Trophoblast cell (in vitro differentiated cells and primary cell): ENCODE measurements around the gene KIF17.
"Not testable (repeated sequence)": the region's sequence is repeated elsewhere in the genome, so short reads cannot be mapped to it uniquely, and the experiment has no call there.

Experiments used
- DNase-seq, 2 donors: peaks; one replicate each; pipeline ENCODE4 v3.0.0-alpha.2; 2016
- H2AFZ ChIP-seq: 2 replicates; pipeline ENCODE4 v1.6.1; 2013; ENCODE audit warnings: low read length, moderate library complexity, mild to moderate bottlenecking; ENCODE audit not compliant: insufficient read depth, poor library complexity
- H2AK5ac ChIP-seq: 2 replicates; pipeline ENCODE4 v1.6.1; 2013; ENCODE audit warnings: mild to moderate bottlenecking, low read length
- H2BK120ac ChIP-seq: 2 replicates; pipeline ENCODE4 v1.6.1; 2013; ENCODE audit warnings: low read length, mild to moderate bottlenecking, moderate library complexity; ENCODE audit not compliant: insufficient read depth, poor library complexity
- H2BK12ac ChIP-seq: 2 replicates; pipeline ENCODE4 v1.6.1; 2013; ENCODE audit warnings: mild to moderate bottlenecking, low read length, moderate library complexity
- H2BK5ac ChIP-seq: 2 replicates; pipeline ENCODE4 v1.6.1; 2013; ENCODE audit warnings: low read length, low read depth, moderate library complexity, mild to moderate bottlenecking; ENCODE audit not compliant: poor library complexity
- H3K14ac ChIP-seq: 2 replicates; pipeline ENCODE4 v1.6.1; 2013; ENCODE audit warnings: mild to moderate bottlenecking, low read length
- H3K18ac ChIP-seq: 2 replicates; pipeline ENCODE4 v1.6.1; 2013; ENCODE audit warnings: mild to moderate bottlenecking, low read length
- H3K23ac ChIP-seq: 2 replicates; pipeline ENCODE4 v1.6.1; 2013; ENCODE audit warnings: low read length
- H3K27ac ChIP-seq: 2 replicates; pipeline ENCODE4 v1.5.1; 2013; ENCODE audit warnings: low read depth, mild to moderate bottlenecking, inconsistent platforms, low read length, moderate library complexity
- H3K27me3 ChIP-seq: 2 replicates; pipeline ENCODE4 v1.6.1; 2013; ENCODE audit warnings: inconsistent platforms, mild to moderate bottlenecking, low read length, moderate library complexity; ENCODE audit not compliant: insufficient read depth
- H3K36me3 ChIP-seq, 2 experiments: 1 replicate in 1 of 2; 2 replicates in 1 of 2; pipeline ENCODE4 v1.6.1; 2013; ENCODE audit warnings: low read length in 2 of 2, mild to moderate bottlenecking in 2 of 2, moderate library complexity in 1 of 2; ENCODE audit not compliant: insufficient read depth in 2 of 2, control insufficient read depth in 1 of 2
- H3K4ac ChIP-seq: 2 replicates; pipeline ENCODE4 v1.6.1; 2013; ENCODE audit warnings: low read depth, mild to moderate bottlenecking, low read length, moderate library complexity
- H3K4me1 ChIP-seq, 2 experiments: 1 replicate in 1 of 2; 2 replicates in 1 of 2; pipeline ENCODE4 v1.6.1; 2013; ENCODE audit warnings: low read length in 2 of 2, mild to moderate bottlenecking in 2 of 2, moderate library complexity in 1 of 2; ENCODE audit not compliant: insufficient read depth in 2 of 2, control insufficient read depth in 1 of 2
- H3K4me2 ChIP-seq: 2 replicates; pipeline ENCODE4 v1.6.1; 2013; ENCODE audit warnings: inconsistent platforms, mild to moderate bottlenecking, low read length, moderate library complexity
- H3K4me3 ChIP-seq: 2 replicates; pipeline ENCODE4 v1.5.1; 2013; ENCODE audit warnings: mild to moderate bottlenecking, low read depth, low read length, inconsistent platforms
- H3K79me1 ChIP-seq: one replicate; pipeline ENCODE4 v1.6.1; 2013; ENCODE audit warnings: low read length
- H3K79me2 ChIP-seq: 2 replicates; pipeline ENCODE4 v1.6.1; 2013; ENCODE audit warnings: low read length, mild to moderate bottlenecking; ENCODE audit not compliant: control insufficient read depth, insufficient read depth, poor library complexity
- H3K9ac ChIP-seq: 2 replicates; pipeline ENCODE4 v1.6.1; 2013; ENCODE audit warnings: mild to moderate bottlenecking, low read length
- H3K9me3 ChIP-seq: 2 replicates; pipeline ENCODE4 v1.6.1; 2013; ENCODE audit warnings: low read depth, mild to moderate bottlenecking, control low read depth, inconsistent platforms, low read length; ENCODE audit not compliant: insufficient read depth
- H4K12ac ChIP-seq: 2 replicates; pipeline ENCODE4 v1.6.1; 2013; ENCODE audit warnings: low read depth, mild to moderate bottlenecking, low read length, moderate library complexity
- H4K8ac ChIP-seq: 2 replicates; pipeline ENCODE4 v1.6.1; 2013; ENCODE audit warnings: low read depth, mild to moderate bottlenecking, low read length, moderate library complexity
- H4K91ac ChIP-seq: one replicate; pipeline ENCODE4 v1.6.1; 2013; ENCODE audit warnings: low read depth, mild to moderate bottlenecking, low read length, moderate library complexity
- WGBS: extraction: QIAGEN DNeasy Blood & Tissue Kit; methylation state at CpG from one replicate; pipeline ENCODE4 v1.1.7; 2013; ENCODE audit warnings: missing lambda C conversion rate; ENCODE audit not compliant: insufficient read length, insufficient coverage; ENCODE audit errors: extremely low coverage; 5-methylcytosine and 5-hydroxymethylcytosine counted together

KIF17 gene

GRCh38 chr1:20680269-20680668 is 37.5 kb downstream of the KIF17 start:
- H3K14ac ChIP-seq = no peak overlapping the region
- H3K23ac ChIP-seq = no peak overlapping the region
- no peak overlapping the region for H3K4ac ChIP-seq
- no peak overlapping the region for H2BK5ac ChIP-seq
- H3K4me2 ChIP-seq = no peak overlapping the region
- no peaks in the 10 kb centered on the region for H3K27me3 ChIP-seq
- no peaks in the 10 kb centered on the region for H3K4me1 ChIP-seq
- H3K18ac ChIP-seq = no peak overlapping the region
- H2AK5ac ChIP-seq = no peak overlapping the region
- no peaks in the 10 kb centered on the region for H3K79me2 ChIP-seq
- no peaks in the 10 kb centered on the region for H3K9me3 ChIP-seq
- H4K8ac ChIP-seq = no peak overlapping the region
- no peak overlapping the region for H2AFZ ChIP-seq
- no peak overlapping the region for H4K12ac ChIP-seq
- no peaks in the 10 kb centered on the region for H3K36me3 ChIP-seq
- no CpG with 5 or more reads among the region's 5 CpGs for WGBS
- no peak overlapping the region for H3K27ac ChIP-seq
- no peaks in the 10 kb centered on the region for H3K79me1 ChIP-seq
- H2BK12ac ChIP-seq = no peak overlapping the region
- no peak for DNase-seq
- no peak overlapping the region for H3K4me3 ChIP-seq
- no peak overlapping the region for H3K9ac ChIP-seq
- H2BK120ac ChIP-seq = no peak overlapping the region
- H4K91ac ChIP-seq = no peak overlapping the region

- Histone ChIP-seq H3K36me3 (no peaks in the 10 kb centered on the region), H3K4me2 (no peak overlapping the region), H2AFZ (no peak overlapping the region), H3K23ac (no peak overlapping the region), H3K14ac (no peak overlapping the region), H2AK5ac (no peak overlapping the region), H3K79me2 (no peaks in the 10 kb centered on the region), H3K27ac (no peak overlapping the region), H3K27me3 (no peaks in the 10 kb centered on the region), H3K18ac (no peak overlapping the region), H4K12ac (no peak overlapping the region), H2BK120ac (no peak overlapping the region), H3K4me1 (no peaks in the 10 kb centered on the region), H3K9ac (peak overlapping the region; percentile 28), H2BK5ac (no peak overlapping the region), H3K4me3 (no peak overlapping the region), H4K91ac (no peak overlapping the region), H4K8ac (no peak overlapping the region), H3K4ac (no peak overlapping the region), H2BK12ac (no peak overlapping the region), H3K9me3 (no peaks in the 10 kb centered on the region), H3K79me1 (no peaks in the 10 kb centered on the region)
- WGBS = no CpG with 5 or more reads among the region's 6 CpGs
- no peak for DNase-seq
These were observed 39.2 kb downstream of the KIF17 start for GRCh38 chr1:20678599-20678998.

- not testable (repeated sequence) for H3K18ac ChIP-seq, H2BK12ac ChIP-seq, DNase-seq, H4K8ac ChIP-seq, H3K79me1 ChIP-seq, H3K4me2 ChIP-seq, H3K9ac ChIP-seq, H4K91ac ChIP-seq, H3K4ac ChIP-seq, H4K12ac ChIP-seq, H3K4me1 ChIP-seq, H2BK120ac ChIP-seq, H3K27ac ChIP-seq, H3K79me2 ChIP-seq, H2AK5ac ChIP-seq, H2BK5ac ChIP-seq, H3K27me3 ChIP-seq, H2AFZ ChIP-seq, H3K14ac ChIP-seq, H3K23ac ChIP-seq, H3K36me3 ChIP-seq, H3K4me3 ChIP-seq, H3K9me3 ChIP-seq
- no CpG with 5 or more reads among the region's 11 CpGs for WGBS
These were observed 44.2 kb downstream of the KIF17 start for GRCh38 chr1:20673626-20674025.

- H3K4me1 ChIP-seq = no peaks in the 10 kb centered on the region
- no peak overlapping the region for H4K12ac ChIP-seq
- no CpG with 5 or more reads among the region's 4 CpGs for WGBS
- H3K4me2 ChIP-seq = no peak overlapping the region
- no peak overlapping the region for H3K9ac ChIP-seq
- no peaks in the 10 kb centered on the region for H3K79me1 ChIP-seq
- H4K91ac ChIP-seq = no peak overlapping the region
- H3K4me3 ChIP-seq = no peak overlapping the region
- H3K23ac ChIP-seq = no peak overlapping the region
- H2BK12ac ChIP-seq = no peak overlapping the region
- no peak overlapping the region for H2BK5ac ChIP-seq
- H3K27me3 ChIP-seq = no peaks in the 10 kb centered on the region
- no peak overlapping the region for H4K8ac ChIP-seq
- H3K14ac ChIP-seq = no peak overlapping the region
- no peaks in the 10 kb centered on the region for H3K79me2 ChIP-seq
- no peak overlapping the region for H3K27ac ChIP-seq
- H3K9me3 ChIP-seq = no peaks in the 10 kb centered on the region
- H3K36me3 ChIP-seq = no peaks in the 10 kb centered on the region
- no peak overlapping the region for H2AFZ ChIP-seq
- no peak overlapping the region for H3K4ac ChIP-seq
- no peak overlapping the region for H2BK120ac ChIP-seq
- no peak overlapping the region for H2AK5ac ChIP-seq
- no peak overlapping the region for H3K18ac ChIP-seq
- no peak for DNase-seq
These were observed 45.6 kb downstream of the KIF17 start for GRCh38 chr1:20672265-20672632.
